Endothelial cell (in vitro differentiated cells): ENCODE measurements around the gene SLC38A6. TPM values are rescaled to one million over a fixed set of nuclear protein-coding genes. Genes with fewer than 3 reads are reported as not detected.

Experiments
- DNase-seq: peaks from one replicate; pipeline ENCODE4 v3.0.0; 2021; ENCODE audit warnings: low spot score
- H3K27ac Mint-ChIP-seq: one replicate; pipeline ENCODE4 v1.8.0; 2021; ENCODE audit warnings: mixed read lengths, inconsistent platforms; ENCODE audit not compliant: unreplicated experiment
- H3K27me3 Mint-ChIP-seq: one replicate; pipeline ENCODE4 v1.8.0; 2021; ENCODE audit warnings: mild to moderate bottlenecking, moderate library complexity, mixed read lengths, inconsistent platforms; ENCODE audit not compliant: unreplicated experiment
- H3K36me3 Mint-ChIP-seq: one replicate; pipeline ENCODE4 v1.8.0; 2021; ENCODE audit warnings: mild to moderate bottlenecking, low read depth, mixed read lengths, inconsistent platforms; ENCODE audit not compliant: unreplicated experiment
- H3K4me1 Mint-ChIP-seq: one replicate; pipeline ENCODE4 v1.8.0; 2021; ENCODE audit warnings: mild to moderate bottlenecking, mixed read lengths, inconsistent platforms; ENCODE audit not compliant: unreplicated experiment
- H3K4me3 Mint-ChIP-seq: one replicate; pipeline ENCODE4 v1.8.0; 2021; ENCODE audit warnings: mild to moderate bottlenecking, mixed read lengths, inconsistent platforms; ENCODE audit not compliant: unreplicated experiment
- H3K9me3 Mint-ChIP-seq: one replicate; pipeline ENCODE4 v1.8.0; 2021; ENCODE audit warnings: mixed read lengths, inconsistent platforms; ENCODE audit not compliant: unreplicated experiment
- CTCF ChIP-seq: fragments of 200-600 bp; sonication (generic); IDR thresholded peaks from one replicate; pipeline ENCODE4 v1.5.0; 2021; ENCODE audit warnings: antibody characterized with exemption; ENCODE audit not compliant: unreplicated experiment
- total RNA-seq: library from RNA; stranded (reverse); fragmentation: NEBNext Ultra II Directional; extraction: Animal tissue kit (Norgen Biotek cat#: 25700); gene quantifications from one replicate; pipeline ENCODE4 v1.2.1, GENCODE V29; 2021; ENCODE audit not compliant: unreplicated experiment

SLC38A6 gene
- total RNA-seq, 1 donor from 2014 or later, result 10.1 TPM

GRCh38 chr14:60956632-60957031 is 24.4 kb upstream of the SLC38A6 start:
- Mint-ChIP-seq H3K27ac (no peak overlapping the region), H3K4me1 (no peaks in the 10 kb centered on the region), H3K9me3 (peaks cover 10% of the 10 kb centered on the region), H3K27me3 (peaks cover 2% of the 10 kb centered on the region), H3K4me3 (no peak overlapping the region), H3K36me3 (peaks cover 27% of the 10 kb centered on the region)
- no peak for DNase-seq
- TF ChIP-seq CTCF, result no peak

GRCh38 chr14:60958146-60958545 is 22.9 kb upstream of the SLC38A6 start:
- Mint-ChIP-seq H3K36me3 (peaks cover 27% of the 10 kb centered on the region), H3K4me1 (no peaks in the 10 kb centered on the region), H3K27ac (no peak overlapping the region), H3K4me3 (peak overlapping the region; percentile 53), H3K27me3 (peaks cover 2% of the 10 kb centered on the region), H3K9me3 (peaks cover 10% of the 10 kb centered on the region)
- no peak for DNase-seq
- TF ChIP-seq CTCF, result no peak

GRCh38 chr14:60963761-60964160 is 17.3 kb upstream of the SLC38A6 start:
- Mint-ChIP-seq H3K36me3 (peaks cover 10% of the 10 kb centered on the region), H3K4me1 (peaks cover 6% of the 10 kb centered on the region), H3K9me3 (no peaks in the 10 kb centered on the region), H3K27me3 (peaks cover 2% of the 10 kb centered on the region), H3K27ac (no peak overlapping the region), H3K4me3 (no peak overlapping the region)
- no peak for DNase-seq
- TF ChIP-seq CTCF, result no peak

DNA sequence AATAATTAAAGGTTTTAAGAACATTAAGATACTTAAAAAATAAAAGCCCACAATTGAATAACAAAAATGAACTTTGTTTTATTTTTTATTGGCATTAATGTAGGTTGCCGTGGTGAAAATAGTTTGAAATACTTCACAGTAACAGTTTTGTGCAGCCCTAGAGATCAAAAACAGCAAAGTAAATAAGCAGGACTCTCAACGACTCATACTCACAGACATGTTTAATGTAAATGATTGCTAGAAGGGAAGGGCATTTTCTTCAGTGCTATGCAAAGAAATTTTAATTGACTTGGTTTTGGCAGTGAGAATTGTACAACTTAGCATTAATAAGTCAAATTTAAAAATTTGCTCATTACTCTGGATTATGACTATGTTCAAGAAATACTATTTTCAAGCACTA is 16.1 kb upstream of the SLC38A6 start:
- H3K4me3 Mint-ChIP-seq, result no peak overlapping the region
- H3K27ac Mint-ChIP-seq, result no peak overlapping the region
- no peaks in the 10 kb centered on the region for H3K9me3 Mint-ChIP-seq
- H3K27me3 Mint-ChIP-seq, result peaks cover 2% of the 10 kb centered on the region
- no peak for TF ChIP-seq CTCF
- peaks cover 6% of the 10 kb centered on the region for H3K4me1 Mint-ChIP-seq
- H3K36me3 Mint-ChIP-seq, result peaks cover 5% of the 10 kb centered on the region
- DNase-seq, result no peak

GRCh38 chr14:60965402-60965801 is 15.6 kb upstream of the SLC38A6 start:
- Mint-ChIP-seq H3K9me3 (no peaks in the 10 kb centered on the region), H3K36me3 (peaks cover 2% of the 10 kb centered on the region), H3K4me1 (peaks cover 6% of the 10 kb centered on the region), H3K4me3 (no peak overlapping the region), H3K27ac (no peak overlapping the region), H3K27me3 (peaks cover 1% of the 10 kb centered on the region)
- no peak for DNase-seq
- TF ChIP-seq CTCF, result no peak
